Hepatocyte (in vitro differentiated cells): ENCODE results near the gene PTPRCAP.

Experiments used
- CTCF ChIP-seq: fragments of 200-600 bp; sonication (generic); IDR thresholded peaks from 2 replicates; pipeline ENCODE4 v1.5.1; 2016; ENCODE audit warnings: antibody characterized with exemption, mild to moderate bottlenecking; ENCODE audit not compliant: poor library complexity
- EZH2 ChIP-seq: fragments of 200-600 bp; sonication (generic); IDR thresholded peaks from 2 replicates; pipeline ENCODE4 v1.6.1; 2016; ENCODE audit warnings: antibody characterized with exemption, mild to moderate bottlenecking, borderline replicate concordance

GRCh38 chr11:67445515-67445914 lies 8.0 kb upstream of the PTPRCAP start:
- TF ChIP-seq CTCF (no peak), EZH2 (no peak)
